ENCODE results near the gene ZEB1. TPM values are rescaled to one million over a fixed set of nuclear protein-coding genes. Genes with fewer than 3 reads are reported as not detected.

Gene ZEB1
- total RNA-seq, 1 experiment from 2014 or later, result 0.39 TPM

- Mint-ChIP-seq H3K4me1 (no peaks in the 10 kb centered on the region), H3K36me3 (ENCODE audit: insufficient read depth in 1 of 3, low read depth in 3 of 3) (no peaks in the 10 kb centered on the region), H3K27me3 (ENCODE audit: low read depth) (peaks cover 1% of the 10 kb centered on the region; the same call in 1 of the 2 replicates), H3K4me3 (no peak overlapping the region), H3K9me3 (peaks cover 5 to 6% of the 10 kb centered on the region in 2 experiments; a peak in 2 of 5 replicates), H3K27ac (no peak overlapping the region)
- H4K91ac ChIP-seq (ENCODE audit: insufficient read length, low read depth, low read length), result no peak overlapping the region
- H4K20me1 ChIP-seq (ENCODE audit: control insufficient read depth, insufficient read depth, insufficient read length), result no peaks in the 10 kb centered on the region
- no peak overlapping the region for H2BK120ac ChIP-seq (ENCODE audit: low read depth, low read length, poor library complexity, severe bottlenecking)
- H4K8ac ChIP-seq (replicated peaks; ENCODE audit: insufficient read length, low read depth, low read length), result no peak overlapping the region
- H3T11ph ChIP-seq (ENCODE audit: low read length), result no peak overlapping the region
- no peak overlapping the region for H2BK5ac ChIP-seq (ENCODE audit: insufficient read length, low read length)
- H3K14ac ChIP-seq (ENCODE audit: insufficient read depth, low read length), result no peak overlapping the region
- DNase-seq, result no peak
- H2AK5ac ChIP-seq (ENCODE audit: insufficient read length, low read length), result no peak overlapping the region
- no peak overlapping the region for H4K5ac ChIP-seq (ENCODE audit: insufficient read length, low read depth, low read length)
- H3K9ac ChIP-seq (ENCODE audit: extremely low read depth, insufficient read length, low read length), result no peak overlapping the region
- no peaks in the 10 kb centered on the region for H3K79me2 ChIP-seq (ENCODE audit: insufficient read depth, low read length)
- H3K27ac ChIP-seq (ENCODE audit: insufficient read length, low read depth, low read length), result no peak overlapping the region
- no peaks in the 10 kb centered on the region for H3K27me3 ChIP-seq (ENCODE audit: insufficient read depth, low read length)
- H2BK20ac ChIP-seq (ENCODE audit: low read depth, low read length, poor library complexity, severe bottlenecking), result no peak overlapping the region
- H3K4me1 ChIP-seq (ENCODE audit: insufficient read depth, low read length), result no peaks in the 10 kb centered on the region
- H3K9me3 ChIP-seq (ENCODE audit: control insufficient read depth, low read depth, low read length), result no peaks in the 10 kb centered on the region
- no peak overlapping the region for H2BK15ac ChIP-seq (ENCODE audit: low read depth, low read length)
- H3K56ac ChIP-seq (ENCODE audit: insufficient read length, low read depth, low read length), result no peak overlapping the region
- no peak for TF ChIP-seq CTCF (conservative IDR thresholded peaks at IDR 0.05)
- no CpG with 5 or more reads among the region's 1 CpG for WGBS (ENCODE audit: extremely low coverage, insufficient read length, low lambda C conversion rate)
- H3K18ac ChIP-seq (ENCODE audit: insufficient read length, low read depth, low read length), result no peak overlapping the region
- no peaks in the 10 kb centered on the region for H3K79me1 ChIP-seq (ENCODE audit: insufficient read depth, low read depth, low read length, poor library complexity, severe bottlenecking)
- no peaks in the 10 kb centered on the region for H3K23me2 ChIP-seq (ENCODE audit: insufficient read length, low read depth, low read length, poor library complexity, severe bottlenecking)
- H2AFZ ChIP-seq (ENCODE audit: low read length), result no peak overlapping the region
- no peak overlapping the region for H2BK12ac ChIP-seq (ENCODE audit: insufficient read length, low read depth, low read length)
- H3K23ac ChIP-seq (ENCODE audit: insufficient read length, low read depth, low read length), result no peak overlapping the region
- no peak overlapping the region for H3K4me2 ChIP-seq (ENCODE audit: insufficient read depth, insufficient read length, low read length)
- H3K4ac ChIP-seq (ENCODE audit: low read depth, low read length), result no peak overlapping the region
Observed at GRCh38 chr10:31477584-31477983, 158.6 kb downstream of the ZEB1 start.
